T-helper 17 cell (primary cell): ENCODE data around the gene ANKS1B. TPM values are rescaled to one million over a fixed set of nuclear protein-coding genes. Genes with fewer than 3 reads are reported as not detected.

ENCODE experiments used
- ATAC-seq: fragments of 150-1000 bp; cut with Tn5 transposase; 2 replicates; pipeline ENCODE4 v1.10.0; 2021; ENCODE audit warnings: mild to moderate bottlenecking, moderate library complexity
- DNase-seq, 3 donors: peaks; one replicate each; pipeline versions ENCODE4 v3.0.0 to v3.0.0-alpha.2; 2020 to 2021
- H3K9me3 ChIP-seq: one replicate; pipeline ENCODE4 v1.7.0; 2013; ENCODE audit warnings: low read length, mild to moderate bottlenecking; ENCODE audit not compliant: control insufficient read depth, poor library complexity, severe bottlenecking
- H3K27ac Mint-ChIP-seq: one replicate; pipeline ENCODE4 v1.8.0; 2022; ENCODE audit warnings: mild to moderate bottlenecking, moderate library complexity, mixed read lengths
- H3K27me3 Mint-ChIP-seq: one replicate; pipeline ENCODE4 v1.8.0; 2022; ENCODE audit warnings: mixed read lengths
- H3K36me3 Mint-ChIP-seq: one replicate; pipeline ENCODE4 v1.8.0; 2022; ENCODE audit warnings: low read depth, mixed read lengths
- H3K4me1 Mint-ChIP-seq: one replicate; pipeline ENCODE4 v1.8.0; 2022; ENCODE audit warnings: mild to moderate bottlenecking, mixed read lengths
- H3K4me3 Mint-ChIP-seq: one replicate; pipeline ENCODE4 v1.8.0; 2022; ENCODE audit warnings: mild to moderate bottlenecking, moderate library complexity, mixed read lengths
- total RNA-seq, 4 donors: library from RNA in 2 of 4; stranded (reverse) in 2 of 4; gene quantifications; one replicate each; pipeline ENCODE4 v1.2.3 and lab custom pipeline; 2022 to 2026

The ANKS1B gene
- total RNA-seq, 2 donors from 2014 or later, result 0.35 to 1.2 TPM

GRCh38 chr12:99901181-99901580 is 83.6 kb downstream of the ANKS1B start:
- no peak overlapping the region for H3K4me3 Mint-ChIP-seq
- DNase-seq, result no peak
- no peak for ATAC-seq
- H3K27me3 Mint-ChIP-seq, result no peaks in the 10 kb centered on the region
- no peak overlapping the region for H3K27ac Mint-ChIP-seq
- no peaks in the 10 kb centered on the region for H3K9me3 ChIP-seq
- no peaks in the 10 kb centered on the region for H3K36me3 Mint-ChIP-seq
- no peaks in the 10 kb centered on the region for H3K4me1 Mint-ChIP-seq

- ATAC-seq, result no peak
- Mint-ChIP-seq H3K36me3 (no peaks in the 10 kb centered on the region), H3K4me3 (no peak overlapping the region), H3K4me1 (no peaks in the 10 kb centered on the region), H3K27me3 (no peaks in the 10 kb centered on the region), H3K27ac (no peak overlapping the region)
- no peak for DNase-seq
- H3K9me3 ChIP-seq, result no peaks in the 10 kb centered on the region
These were observed 86.1 kb downstream of the ANKS1B start for GRCh38 chr12:99898645-99899044.

GRCh38 chr12:99879439-99879838 is 105.3 kb downstream of the ANKS1B start:
- ATAC-seq, result no peak
- Mint-ChIP-seq H3K4me3 (no peak overlapping the region), H3K36me3 (no peaks in the 10 kb centered on the region), H3K27me3 (no peaks in the 10 kb centered on the region), H3K4me1 (no peaks in the 10 kb centered on the region), H3K27ac (no peak overlapping the region)
- DNase-seq, result no peak
- no peaks in the 10 kb centered on the region for H3K9me3 ChIP-seq

- ATAC-seq, result no peak
- H3K9me3 ChIP-seq, result no peaks in the 10 kb centered on the region
- Mint-ChIP-seq H3K27ac (no peak overlapping the region), H3K4me3 (no peak overlapping the region), H3K36me3 (no peaks in the 10 kb centered on the region), H3K4me1 (no peaks in the 10 kb centered on the region), H3K27me3 (no peaks in the 10 kb centered on the region)
- no peak for DNase-seq
These were observed 109.7 kb downstream of the ANKS1B start for GRCh38 chr12:99875081-99875480.

GRCh38 chr12:99870085-99870484 is 114.7 kb downstream of the ANKS1B start:
- Mint-ChIP-seq H3K4me3 (no peak overlapping the region), H3K4me1 (no peaks in the 10 kb centered on the region), H3K36me3 (no peaks in the 10 kb centered on the region), H3K27me3 (no peaks in the 10 kb centered on the region), H3K27ac (no peak overlapping the region)
- ATAC-seq, result no peak
- no peaks in the 10 kb centered on the region for H3K9me3 ChIP-seq
- DNase-seq, result no peak

GRCh38 chr12:99861731-99862130 is 123.0 kb downstream of the ANKS1B start:
- H3K27ac Mint-ChIP-seq, result no peak overlapping the region

GRCh38 chr12:99859126-99859525 is 125.6 kb downstream of the ANKS1B start:
- Mint-ChIP-seq H3K36me3 (no peaks in the 10 kb centered on the region), H3K4me1 (no peaks in the 10 kb centered on the region), H3K4me3 (no peak overlapping the region), H3K27ac (no peak overlapping the region), H3K27me3 (no peaks in the 10 kb centered on the region)
- ATAC-seq, result no peak
- DNase-seq, result no peak
- H3K9me3 ChIP-seq, result no peaks in the 10 kb centered on the region

More at GRCh38 chr12:99861731-99862130, 123.0 kb downstream of the ANKS1B start:
- ATAC-seq (no peak), DNase-seq (no peak)
- Mint-ChIP-seq H3K4me3 (no peak overlapping the region), H3K36me3 (no peaks in the 10 kb centered on the region), H3K4me1 (no peaks in the 10 kb centered on the region), H3K27me3 (no peaks in the 10 kb centered on the region)
- no peaks in the 10 kb centered on the region for H3K9me3 ChIP-seq

GRCh38 chr12:99852666-99853065 is 132.1 kb downstream of the ANKS1B start:
- Mint-ChIP-seq H3K4me1 (no peaks in the 10 kb centered on the region), H3K27me3 (no peaks in the 10 kb centered on the region), H3K36me3 (no peaks in the 10 kb centered on the region), H3K4me3 (no peak overlapping the region), H3K27ac (no peak overlapping the region)
- DNase-seq (no peak), ATAC-seq (no peak)
- no peaks in the 10 kb centered on the region for H3K9me3 ChIP-seq

GRCh38 chr12:99847936-99848335 is 136.8 kb downstream of the ANKS1B start:
- ATAC-seq, result no peak
- Mint-ChIP-seq H3K4me3 (no peak overlapping the region), H3K27me3 (no peaks in the 10 kb centered on the region), H3K27ac (no peak overlapping the region), H3K4me1 (no peaks in the 10 kb centered on the region), H3K36me3 (no peaks in the 10 kb centered on the region)
- H3K9me3 ChIP-seq, result no peaks in the 10 kb centered on the region
- DNase-seq, result no peak

- ATAC-seq (no peak), DNase-seq (no peak)
- no peaks in the 10 kb centered on the region for H3K27me3 Mint-ChIP-seq
- no peak overlapping the region for H3K27ac Mint-ChIP-seq
- no peaks in the 10 kb centered on the region for H3K36me3 Mint-ChIP-seq
- no peaks in the 10 kb centered on the region for H3K9me3 ChIP-seq
- no peak overlapping the region for H3K4me3 Mint-ChIP-seq
- H3K4me1 Mint-ChIP-seq, result no peaks in the 10 kb centered on the region
These were observed 150.0 kb downstream of the ANKS1B start for GRCh38 chr12:99834710-99835109.

GRCh38 chr12:99833397-99833796 is 151.3 kb downstream of the ANKS1B start:
- no peaks in the 10 kb centered on the region for H3K27me3 Mint-ChIP-seq
- no peak overlapping the region for H3K4me3 Mint-ChIP-seq
- H3K36me3 Mint-ChIP-seq, result no peaks in the 10 kb centered on the region
- no peaks in the 10 kb centered on the region for H3K4me1 Mint-ChIP-seq
- no peak for DNase-seq
- H3K9me3 ChIP-seq, result no peaks in the 10 kb centered on the region
- no peak for ATAC-seq
- no peak overlapping the region for H3K27ac Mint-ChIP-seq

- no peak for ATAC-seq
- Mint-ChIP-seq H3K4me3 (no peak overlapping the region), H3K27me3 (no peaks in the 10 kb centered on the region), H3K4me1 (no peaks in the 10 kb centered on the region), H3K27ac (no peak overlapping the region), H3K36me3 (no peaks in the 10 kb centered on the region)
- H3K9me3 ChIP-seq, result no peaks in the 10 kb centered on the region
- no peak for DNase-seq
These were observed 159.7 kb downstream of the ANKS1B start for GRCh38 chr12:99824900-99825542.

GRCh38 chr12:99822273-99822672 is 162.5 kb downstream of the ANKS1B start:
- ATAC-seq, result no peak
- no peak overlapping the region for H3K27ac Mint-ChIP-seq
- no peak for DNase-seq
- H3K4me3 Mint-ChIP-seq, result no peak overlapping the region
- H3K4me1 Mint-ChIP-seq, result no peaks in the 10 kb centered on the region
- H3K36me3 Mint-ChIP-seq, result no peaks in the 10 kb centered on the region
- H3K27me3 Mint-ChIP-seq, result no peaks in the 10 kb centered on the region
- no peaks in the 10 kb centered on the region for H3K9me3 ChIP-seq

- Mint-ChIP-seq H3K27ac (no peak overlapping the region), H3K27me3 (no peaks in the 10 kb centered on the region), H3K36me3 (no peaks in the 10 kb centered on the region), H3K4me1 (no peaks in the 10 kb centered on the region), H3K4me3 (no peak overlapping the region)
- DNase-seq (no peak), ATAC-seq (no peak)
- H3K9me3 ChIP-seq, result no peaks in the 10 kb centered on the region
These were observed 173.8 kb downstream of the ANKS1B start for GRCh38 chr12:99810718-99811593.
